ENCODE results near the gene PPM1K. TPM values are rescaled to one million over a fixed set of nuclear protein-coding genes. Genes with fewer than 3 reads are reported as not detected.
A peak's percentile ranks its signal among the peaks of the same experiment; 100 is the strongest.

PPM1K gene
- total RNA-seq, 2 donors from 2014 or later, result 67.1 to 83.9 TPM

DNA sequence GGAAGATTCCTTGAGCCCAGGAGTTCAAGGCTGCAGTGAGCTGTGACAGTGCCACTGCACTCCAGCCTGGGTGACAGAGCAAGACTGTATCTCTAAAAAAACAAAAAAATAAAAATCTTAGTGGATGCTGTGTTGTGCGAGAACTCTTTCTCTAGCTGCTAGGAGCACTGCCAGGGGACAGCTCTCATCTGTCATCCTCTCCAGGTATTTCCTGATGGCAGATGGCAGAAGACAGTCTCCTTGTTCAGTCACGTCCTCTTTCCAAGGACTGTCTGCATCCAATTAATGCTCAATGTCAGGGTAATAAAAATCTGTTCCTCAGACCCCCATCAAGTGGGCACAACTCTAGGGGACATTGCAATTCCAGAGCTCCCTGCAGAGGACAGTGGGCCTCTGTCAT, 29.2 kb downstream of the PPM1K start:
- H3K27ac Mint-ChIP-seq, result no peak overlapping the region
- DNase-seq (ENCODE audit: low spot score) (no peak), ATAC-seq (no peak)
- no peaks in the 10 kb centered on the region for H3K36me3 Mint-ChIP-seq
- H3K4me1 Mint-ChIP-seq (ENCODE audit: low read depth in 2 of 2), result no peaks in the 10 kb centered on the region
- no peaks in the 10 kb centered on the region for H3K27me3 Mint-ChIP-seq
- no peak overlapping the region for H3K4me3 Mint-ChIP-seq
- H3K9me3 Mint-ChIP-seq, result no peaks in the 10 kb centered on the region

DNA sequence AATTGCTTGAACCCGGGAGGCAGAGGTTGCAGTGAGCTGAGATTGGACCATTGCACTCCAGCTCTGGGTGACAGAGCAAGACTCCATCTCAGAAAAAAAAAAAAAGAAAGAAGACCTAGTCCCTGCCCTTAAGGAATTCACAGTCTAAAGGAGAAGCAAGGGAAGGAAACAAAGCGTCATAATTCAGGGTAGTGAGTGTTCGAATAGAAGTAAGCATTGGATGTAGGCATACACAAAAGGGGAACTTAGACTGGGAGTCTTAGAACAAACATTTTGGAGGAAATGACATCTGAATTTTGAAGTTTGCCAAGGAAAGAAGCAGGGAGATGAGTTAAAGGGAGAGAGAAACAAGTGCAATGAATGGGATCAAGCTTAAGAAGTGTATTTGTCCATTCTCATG, 32.4 kb downstream of the PPM1K start:
- Mint-ChIP-seq H3K27ac (no peak overlapping the region), H3K4me1 (ENCODE audit: low read depth in 2 of 2) (no peaks in the 10 kb centered on the region), H3K27me3 (no peaks in the 10 kb centered on the region), H3K9me3 (no peaks in the 10 kb centered on the region), H3K36me3 (no peaks in the 10 kb centered on the region), H3K4me3 (no peak overlapping the region)
- no peak for DNase-seq (ENCODE audit: low spot score)
- no peak for ATAC-seq

GRCh38 chr4:88247148-88247547, 37.2 kb downstream of the PPM1K start:
- DNase-seq (ENCODE audit: low spot score) (no peak), ATAC-seq (no peak)
- Mint-ChIP-seq H3K4me1 (ENCODE audit: low read depth in 2 of 2) (peaks cover 10 to 13% of the 10 kb centered on the region in 2 donors), H3K9me3 (no peaks in the 10 kb centered on the region), H3K4me3 (no peak overlapping the region), H3K36me3 (no peaks in the 10 kb centered on the region), H3K27ac (no peak overlapping the region), H3K27me3 (no peaks in the 10 kb centered on the region)

- no peak for DNase-seq (ENCODE audit: low spot score)
- no peak for ATAC-seq
- Mint-ChIP-seq H3K4me3 (no peak overlapping the region), H3K27ac (no peak overlapping the region), H3K4me1 (ENCODE audit: low read depth in 2 of 2) (peaks cover 10 to 13% of the 10 kb centered on the region in 2 donors), H3K9me3 (no peaks in the 10 kb centered on the region), H3K36me3 (no peaks in the 10 kb centered on the region), H3K27me3 (no peaks in the 10 kb centered on the region)
Observed at GRCh38 chr4:88246600-88246999, 37.8 kb downstream of the PPM1K start.

- peak; percentile 68 for DNase-seq (ENCODE audit: low spot score)
- no peaks in the 10 kb centered on the region for H3K36me3 Mint-ChIP-seq
- H3K4me3 Mint-ChIP-seq, result peak overlapping the region; percentile 73
- H3K27me3 Mint-ChIP-seq, result no peaks in the 10 kb centered on the region
- peaks cover 10 to 13% of the 10 kb centered on the region in 2 donors for H3K4me1 Mint-ChIP-seq (ENCODE audit: low read depth in 2 of 2)
- peak; percentile 82 to 90 for ATAC-seq
- H3K27ac Mint-ChIP-seq, result peak overlapping the region in 1 of 2 donors; percentile 26
- no peaks in the 10 kb centered on the region for H3K9me3 Mint-ChIP-seq
Observed at GRCh38 chr4:88244816-88245579, 39.4 kb downstream of the PPM1K start.

- ATAC-seq, result peak in 1 of 2 donors; percentile 15
- no peaks in the 10 kb centered on the region for H3K27me3 Mint-ChIP-seq
- no peaks in the 10 kb centered on the region for H3K9me3 Mint-ChIP-seq
Observed at GRCh38 chr4:88244056-88244455, 40.3 kb downstream of the PPM1K start.

DNA sequence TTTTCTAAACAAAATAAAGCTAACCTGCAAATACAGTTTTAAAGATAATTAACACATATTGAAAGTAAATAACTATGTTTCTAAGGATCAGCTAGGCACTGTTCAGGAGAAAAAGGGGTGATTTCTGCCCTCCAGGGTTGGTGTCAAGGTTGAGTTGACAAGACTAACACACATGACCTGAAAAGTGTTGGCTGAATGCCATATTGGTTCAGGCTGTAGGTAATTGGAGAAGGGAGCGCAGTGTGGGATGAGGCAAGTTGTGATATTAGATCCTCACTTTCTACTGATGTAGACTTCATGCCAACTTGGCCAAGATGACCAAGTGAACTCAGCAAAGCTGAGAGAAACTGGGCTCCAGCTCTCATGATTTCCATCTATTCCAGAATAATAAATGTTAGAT, 42.2 kb downstream of the PPM1K start:
- Mint-ChIP-seq H3K4me1 (ENCODE audit: low read depth in 2 of 2) (peaks cover 10 to 13% of the 10 kb centered on the region in 2 donors), H3K4me3 (no peak overlapping the region), H3K9me3 (no peaks in the 10 kb centered on the region), H3K27me3 (peaks cover 0 to 14% of the 10 kb centered on the region in 2 donors), H3K36me3 (peaks cover 9% of the 10 kb centered on the region), H3K27ac (no peak overlapping the region)
- DNase-seq (ENCODE audit: low spot score) (no peak), ATAC-seq (no peak)

More at GRCh38 chr4:88244056-88244455, 40.3 kb downstream of the PPM1K start:
- H3K4me3 Mint-ChIP-seq, result no peak overlapping the region
- H3K36me3 Mint-ChIP-seq, result no peaks in the 10 kb centered on the region
- no peak overlapping the region for H3K27ac Mint-ChIP-seq
- peaks cover 10 to 13% of the 10 kb centered on the region in 2 donors for H3K4me1 Mint-ChIP-seq (ENCODE audit: low read depth in 2 of 2)
- no peak for DNase-seq (ENCODE audit: low spot score)

DNA sequence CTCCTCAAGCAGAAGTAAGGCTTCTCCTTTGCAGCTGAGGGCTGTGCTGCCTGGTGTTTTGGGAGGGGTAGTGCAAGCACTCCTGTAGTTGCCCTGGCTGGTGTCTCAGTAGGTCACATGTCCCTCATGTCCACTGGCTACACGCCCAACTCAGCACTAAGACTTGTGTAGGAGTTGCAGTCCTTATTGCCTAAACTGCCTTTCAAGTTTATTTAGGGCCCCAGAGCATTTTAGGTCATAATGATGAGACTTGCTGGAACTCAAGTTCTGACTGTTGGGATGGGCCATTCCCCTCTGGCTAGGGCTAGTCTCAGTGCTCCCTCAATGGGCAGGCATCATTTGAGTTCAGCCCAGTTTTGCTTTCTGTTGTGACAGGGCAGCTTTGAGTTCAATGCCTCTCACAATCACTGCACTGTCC, 44.1 kb downstream of the PPM1K start:
- Mint-ChIP-seq H3K9me3 (no peaks in the 10 kb centered on the region), H3K27ac (no peak overlapping the region), H3K27me3 (peaks cover 5 to 17% of the 10 kb centered on the region in 2 donors), H3K4me3 (no peak overlapping the region), H3K4me1 (ENCODE audit: low read depth in 2 of 2) (peaks cover 5% of the 10 kb centered on the region in 2 donors), H3K36me3 (peaks cover 10% of the 10 kb centered on the region)
- no peak for ATAC-seq
- no peak for DNase-seq (ENCODE audit: low spot score)

DNA sequence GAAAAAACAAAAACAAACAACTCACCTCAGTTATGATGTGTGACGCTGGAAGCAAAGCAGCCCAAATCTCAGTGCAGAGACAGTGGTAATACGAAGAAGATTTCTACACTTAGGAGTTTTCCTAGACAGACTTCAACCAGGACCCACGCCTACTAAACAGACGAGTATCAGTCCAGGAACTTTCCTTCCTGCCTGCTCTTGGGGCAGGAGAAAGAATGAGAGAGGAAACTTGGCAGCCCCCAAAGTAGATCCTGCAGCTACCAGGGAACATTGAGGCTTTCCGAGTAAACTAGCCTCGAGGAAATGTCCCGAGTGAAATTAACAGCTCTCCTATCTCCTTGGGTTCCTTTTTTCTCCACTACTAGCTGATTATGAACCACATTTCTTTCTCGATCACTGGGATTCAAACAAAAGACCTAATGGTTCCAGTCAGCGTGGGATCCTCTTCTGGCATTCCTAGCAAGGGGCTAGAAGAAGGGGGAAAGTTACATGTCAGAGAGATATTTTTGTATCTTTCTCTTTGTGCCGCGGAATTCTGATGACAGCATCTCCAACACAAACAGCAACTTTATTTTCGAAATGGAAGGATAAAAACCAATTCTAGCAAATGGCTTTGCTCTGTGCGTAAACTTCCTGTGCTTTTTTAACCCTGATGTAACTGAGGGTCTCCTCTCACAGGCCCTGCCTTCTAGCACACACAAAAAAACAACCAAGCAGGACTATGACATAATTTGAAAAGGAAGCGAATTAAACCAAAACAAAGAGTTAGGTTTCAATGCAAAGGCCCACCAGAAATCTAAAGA, 53.2 kb downstream of the PPM1K start:
- peak overlapping the region; percentile 55 for H3K4me3 Mint-ChIP-seq

DNA sequence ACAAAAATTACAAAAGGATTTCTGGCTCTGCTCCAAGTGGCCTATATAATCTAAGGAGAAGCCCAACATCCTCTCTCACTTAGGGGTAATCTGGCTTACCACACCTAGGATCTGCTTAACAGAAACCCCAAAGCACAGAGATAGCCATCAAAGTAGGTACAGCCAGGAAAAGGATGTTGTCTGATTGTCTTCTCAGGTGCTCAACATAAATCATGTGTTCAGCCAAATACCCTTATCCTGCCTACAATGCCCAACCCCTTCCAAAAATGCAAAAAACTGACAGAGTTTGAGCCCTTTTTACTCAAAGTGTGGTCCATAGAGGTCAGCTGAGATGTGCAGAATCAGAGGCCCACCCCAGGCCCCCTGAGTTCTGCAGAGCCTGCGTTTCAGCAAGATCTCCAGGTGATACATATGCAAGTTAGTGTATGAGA, 53.9 kb downstream of the PPM1K start:
- no peak overlapping the region for H3K27ac Mint-ChIP-seq

More for the DNA sequence above, 53.2 kb downstream of the PPM1K start:
- H3K36me3 Mint-ChIP-seq, result no peaks in the 10 kb centered on the region
- DNase-seq (ENCODE audit: low spot score), result no peak
- ATAC-seq, result no peak
- peaks cover 0 to 2% of the 10 kb centered on the region in 2 donors for H3K27me3 Mint-ChIP-seq
- H3K9me3 Mint-ChIP-seq, result no peaks in the 10 kb centered on the region
- peaks cover 0 to 7% of the 10 kb centered on the region in 2 donors for H3K4me1 Mint-ChIP-seq (ENCODE audit: low read depth in 2 of 2)
- H3K27ac Mint-ChIP-seq, result peak overlapping the region; percentile 10 to 46

GRCh38 chr4:88227734-88228133, 56.6 kb downstream of the PPM1K start:
- Mint-ChIP-seq H3K9me3 (no peaks in the 10 kb centered on the region), H3K27me3 (no peaks in the 10 kb centered on the region), H3K4me1 (ENCODE audit: low read depth in 2 of 2) (peaks cover 0 to 7% of the 10 kb centered on the region in 2 donors), H3K36me3 (no peaks in the 10 kb centered on the region), H3K4me3 (no peak overlapping the region), H3K27ac (no peak overlapping the region)
- DNase-seq (ENCODE audit: low spot score), result no peak
- no peak for ATAC-seq

More for the DNA sequence above, 53.9 kb downstream of the PPM1K start:
- Mint-ChIP-seq H3K9me3 (no peaks in the 10 kb centered on the region), H3K36me3 (no peaks in the 10 kb centered on the region), H3K4me3 (peak overlapping the region; percentile 55), H3K27me3 (no peaks in the 10 kb centered on the region), H3K4me1 (ENCODE audit: low read depth in 2 of 2) (peaks cover 0 to 7% of the 10 kb centered on the region in 2 donors)
- ATAC-seq (no peak), DNase-seq (ENCODE audit: low spot score) (no peak)

DNA sequence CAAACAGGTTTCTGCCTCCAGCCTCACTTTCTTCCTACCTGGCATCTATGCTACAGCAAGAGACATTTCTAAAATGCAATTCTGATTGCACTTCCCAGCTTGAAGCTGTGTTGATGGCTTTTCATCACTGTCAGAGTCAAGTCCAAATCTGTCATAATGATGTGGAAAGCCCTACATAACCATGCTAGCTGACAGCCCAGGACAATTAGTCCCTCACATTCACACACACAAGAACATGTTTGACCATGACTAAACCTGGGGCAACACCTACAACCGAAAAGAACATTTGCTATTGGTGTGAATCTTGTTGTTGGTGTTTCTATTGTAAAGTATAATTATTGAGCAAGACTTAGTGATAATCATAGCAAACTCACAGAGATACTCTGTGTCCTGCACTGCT, 58.2 kb downstream of the PPM1K start:
- ATAC-seq, result no peak
- Mint-ChIP-seq H3K36me3 (no peaks in the 10 kb centered on the region), H3K27ac (no peak overlapping the region), H3K9me3 (no peaks in the 10 kb centered on the region), H3K4me3 (no peak overlapping the region), H3K27me3 (no peaks in the 10 kb centered on the region), H3K4me1 (ENCODE audit: low read depth in 2 of 2) (peaks cover 0 to under 1% of the 10 kb centered on the region in 2 donors)
- no peak for DNase-seq (ENCODE audit: low spot score)

- ATAC-seq (no peak), DNase-seq (ENCODE audit: low spot score) (no peak)
- H3K4me1 Mint-ChIP-seq (ENCODE audit: low read depth in 2 of 2), result no peaks in the 10 kb centered on the region
- H3K9me3 Mint-ChIP-seq, result no peaks in the 10 kb centered on the region
- H3K36me3 Mint-ChIP-seq, result no peaks in the 10 kb centered on the region
- no peak overlapping the region for H3K4me3 Mint-ChIP-seq
- no peak overlapping the region for H3K27ac Mint-ChIP-seq
- no peaks in the 10 kb centered on the region for H3K27me3 Mint-ChIP-seq
Observed at GRCh38 chr4:88225232-88226105, 58.9 kb downstream of the PPM1K start.
